Stomach (tissue), 4 donors: ENCODE measurements around the gene PIM3.

ENCODE experiments used
- CTCF ChIP-seq, 7 experiments: fragments of 450-650 bp in 4 of 7; fragments of 200-600 bp in 3 of 7; sonication (generic) in 3 of 7; IDR thresholded peaks; one replicate each; pipeline ENCODE4 v1.5.1; 2016 to 2019; ENCODE audit warnings: antibody characterized with exemption in 7 of 7, control low read depth in 2 of 7, mild to moderate bottlenecking in 1 of 7
- EP300 ChIP-seq: sonication (generic); formaldehyde crosslinking; IDR thresholded peaks from one replicate; pipeline ENCODE4 v1.6.1; 2017; ENCODE audit warnings: antibody characterized with exemption

- no peak for TF ChIP-seq CTCF (IDR thresholded peaks at IDR 0.05)
- TF ChIP-seq EP300, result no peak
Observed at GRCh38 chr22:49924113-49924833, 36.3 kb upstream of the PIM3 start.
